GM23338 (cell line): ENCODE data around the gene MAOB. TPM values are rescaled to one million over a fixed set of nuclear protein-coding genes. Genes with fewer than 3 reads are reported as not detected.

Experiments
- ATAC-seq: fragments of 200-7000 bp; cut with Tn5 transposase; 3 replicates; pipeline ENCODE4 v1.9.1; 2020
- DNase-seq: peaks from one replicate; pipeline ENCODE4 v3.0.0-alpha.2; 2015; ENCODE audit warnings: low spot score
- H2AFZ ChIP-seq: fragments of 200-600 bp; sonication (generic); 2 replicates; pipeline ENCODE4 v1.8.0; 2016; ENCODE audit warnings: antibody characterized with exemption, mild to moderate bottlenecking, moderate library complexity
- H3F3A ChIP-seq: fragments of 200-600 bp; sonication (generic); replicated peaks from 2 replicates; pipeline ENCODE4 v1.8.0; 2017; ENCODE audit warnings: antibody characterized with exemption, mixed run types, low read depth
- H3K27ac ChIP-seq: fragments of 200-600 bp; sonication (generic); 2 replicates; pipeline ENCODE4 v1.6.1; 2016; ENCODE audit warnings: low read depth
- H3K27me3 ChIP-seq: fragments of 200-600 bp; sonication (generic); 2 replicates; pipeline ENCODE4 v1.8.0; 2016; ENCODE audit warnings: mild to moderate bottlenecking, mixed run types, moderate library complexity; ENCODE audit not compliant: insufficient read depth
- H3K36me3 ChIP-seq: fragments of 200-600 bp; sonication (generic); 2 replicates; pipeline ENCODE4 v1.8.0; 2016; ENCODE audit warnings: mild to moderate bottlenecking; ENCODE audit not compliant: insufficient read depth
- H3K4me1 ChIP-seq: fragments of 200-600 bp; sonication (generic); 2 replicates; pipeline ENCODE4 v1.8.0; 2016; ENCODE audit warnings: mild to moderate bottlenecking, moderate library complexity; ENCODE audit not compliant: insufficient read depth
- H3K4me2 ChIP-seq: fragments of 200-600 bp; sonication (generic); 2 replicates; pipeline ENCODE4 v1.7.1; 2017; ENCODE audit warnings: mixed run types
- H3K4me3 ChIP-seq: fragments of 200-600 bp; sonication (generic); 2 replicates; pipeline ENCODE4 v1.6.1; 2016; ENCODE audit warnings: mixed run types
- H3K79me2 ChIP-seq: fragments of 200-600 bp; sonication (generic); replicated peaks from 2 replicates; pipeline ENCODE4 v1.8.0; 2017; ENCODE audit warnings: mild to moderate bottlenecking; ENCODE audit not compliant: insufficient read depth
- H3K9me2 ChIP-seq: fragments of 200-600 bp; sonication (generic); 2 replicates; pipeline ENCODE4 v1.8.0; 2017; ENCODE audit not compliant: insufficient read depth
- H4K20me1 ChIP-seq: fragments of 200-600 bp; sonication (generic); replicated peaks from 2 replicates; pipeline ENCODE4 v1.8.0; 2017; ENCODE audit warnings: mild to moderate bottlenecking; ENCODE audit not compliant: insufficient read depth
- H3K27ac Mint-ChIP-seq: 2 replicates; pipeline ENCODE4 v1.8.0; 2020; ENCODE audit warnings: inconsistent platforms, mild to moderate bottlenecking, moderate library complexity, mixed read lengths
- H3K27me3 Mint-ChIP-seq: 3 replicates; pipeline ENCODE4 v1.8.0; 2022; ENCODE audit warnings: low read depth, mild to moderate bottlenecking, moderate library complexity, mixed read lengths, inconsistent platforms; ENCODE audit not compliant: insufficient read depth, poor library complexity
- H3K36me3 Mint-ChIP-seq: 3 replicates; pipeline ENCODE4 v1.8.0; 2021; ENCODE audit warnings: low read depth, mild to moderate bottlenecking, inconsistent platforms, moderate library complexity, mixed read lengths
- H3K4me1 Mint-ChIP-seq: 3 replicates; pipeline ENCODE4 v1.8.0; 2020; ENCODE audit warnings: mild to moderate bottlenecking, inconsistent platforms, mixed read lengths
- H3K4me3 Mint-ChIP-seq: 3 replicates; pipeline ENCODE4 v1.8.0; 2021; ENCODE audit warnings: moderate library complexity, mild to moderate bottlenecking, inconsistent platforms, mixed read lengths
- H3K9me3 Mint-ChIP-seq: 3 replicates; pipeline ENCODE4 v1.8.0; 2020; ENCODE audit warnings: moderate library complexity, mild to moderate bottlenecking, inconsistent platforms, mixed read lengths
- CREB1 ChIP-seq: fragments of 250-450 bp; sonication (Bioruptor Pico); IDR thresholded peaks from 2 replicates; pipeline ENCODE4 v1.5.0; 2020; ENCODE audit warnings: low read depth, mild to moderate bottlenecking, moderate library complexity
- CTCF ChIP-seq, 2 experiments: fragments of 200-600 bp in 1 of 2; sonication (generic) in 1 of 2; conservative IDR thresholded peaks; 2 replicates each; pipeline versions ENCODE4 v1.5.1 to v1.6.1; 2016 to 2017; ENCODE audit warnings: antibody characterized with exemption in 2 of 2, low read depth in 2 of 2, mild to moderate bottlenecking in 2 of 2, moderate library complexity in 1 of 2
- ETS1 ChIP-seq: IDR thresholded peaks from 2 replicates; pipeline ENCODE4 v1.6.1; 2016; ENCODE audit warnings: antibody characterized with exemption
- JUNB ChIP-seq: IDR thresholded peaks from one replicate; pipeline ENCODE4 v1.6.1; 2016; ENCODE audit warnings: antibody characterized with exemption; ENCODE audit not compliant: unreplicated experiment
- POLR2AphosphoS5 ChIP-seq: IDR thresholded peaks from 2 replicates; pipeline ENCODE4 v1.6.1; 2016; ENCODE audit warnings: antibody characterized with exemption, low read depth
- STAT1 ChIP-seq: IDR thresholded peaks from one replicate; pipeline ENCODE4 v1.6.1; 2016; ENCODE audit warnings: antibody characterized with exemption; ENCODE audit not compliant: unreplicated experiment
- ZNF114 ChIP-seq: fragments of 250-450 bp; sonication (Bioruptor Pico); IDR thresholded peaks from 2 replicates; pipeline ENCODE4 v1.5.0; 2020; ENCODE audit warnings: mild to moderate bottlenecking, moderate library complexity
- ZNF331 ChIP-seq: fragments of 250-450 bp; sonication (Bioruptor Pico); IDR thresholded peaks from 2 replicates; pipeline ENCODE4 v1.5.0; 2020; ENCODE audit warnings: low read depth, mild to moderate bottlenecking, moderate library complexity
- ZNF462 ChIP-seq: fragments of 250-450 bp; sonication (Bioruptor Pico); IDR thresholded peaks from 2 replicates; pipeline ENCODE4 v1.5.0; 2020; ENCODE audit warnings: mild to moderate bottlenecking, moderate library complexity
- polyA plus RNA-seq: library from polyadenylated mRNA; unstranded; fragments of >200 nt; fragmentation: Nextera tagmentation; extraction: Ambion mirVana; gene quantifications from 2 replicates; pipeline ENCODE4 v1.2.1, GENCODE V29; 2016
- total RNA-seq: library from RNA; depleted of rRNA; stranded (reverse); fragments of >200 nt; shearing (Covaris generic); gene quantifications from 2 replicates; pipeline ENCODE4 v1.2.3, GENCODE V29; 2014

Gene MAOB
- total and polyA plus RNA-seq, 2 experiments from 2014 or later = 1.0 to 1.3 TPM

- Histone ChIP-seq H2AFZ (no peak overlapping the region), H3K27ac (no peak overlapping the region), H3K9me2 (no peaks in the 10 kb centered on the region), H3K4me3 (no peak overlapping the region), H3F3A (no peaks in the 10 kb centered on the region), H3K4me1 (no peaks in the 10 kb centered on the region), H3K4me2 (no peak overlapping the region), H3K79me2 (no peaks in the 10 kb centered on the region), H3K27me3 (no peaks in the 10 kb centered on the region), H4K20me1 (no peaks in the 10 kb centered on the region), H3K36me3 (no peaks in the 10 kb centered on the region)
- TF ChIP-seq ZNF114 (CRISPR knock-in tag) = no peak
- no peak for TF ChIP-seq ZNF331 (CRISPR knock-in tag)
- no peak for TF ChIP-seq CTCF (conservative IDR thresholded peaks at IDR 0.05; ENCODE audit: low read depth in 2 of 2)
- no peak for DNase-seq
- H3K4me1 Mint-ChIP-seq = peaks cover 12% of the 10 kb centered on the region
- ATAC-seq = no peak
- H3K9me3 Mint-ChIP-seq = no peaks in the 10 kb centered on the region
- no peaks in the 10 kb centered on the region for H3K36me3 Mint-ChIP-seq
- H3K27me3 Mint-ChIP-seq = peaks cover 1% of the 10 kb centered on the region
- H3K4me3 Mint-ChIP-seq = no peak overlapping the region
- H3K27ac Mint-ChIP-seq = no peak overlapping the region
Observed at GRCh38 chrX:43898406-43899035, 16.3 kb upstream of the MAOB start.

- Histone ChIP-seq H3K4me2 (no peak overlapping the region), H3K27ac (no peak overlapping the region), H3K9me2 (no peaks in the 10 kb centered on the region), H3K36me3 (no peaks in the 10 kb centered on the region), H3F3A (no peaks in the 10 kb centered on the region), H3K4me3 (no peak overlapping the region), H3K27me3 (no peaks in the 10 kb centered on the region), H4K20me1 (no peaks in the 10 kb centered on the region), H3K79me2 (no peaks in the 10 kb centered on the region), H3K4me1 (no peaks in the 10 kb centered on the region), H2AFZ (no peak overlapping the region)
- Mint-ChIP-seq H3K9me3 (no peaks in the 10 kb centered on the region), H3K4me1 (peaks cover 12% of the 10 kb centered on the region), H3K4me3 (no peak overlapping the region), H3K27ac (no peak overlapping the region), H3K27me3 (peaks cover 1% of the 10 kb centered on the region), H3K36me3 (no peaks in the 10 kb centered on the region)
- TF ChIP-seq STAT1 = no peak
- no peak for TF ChIP-seq JUNB
- TF ChIP-seq ETS1 = no peak
- TF ChIP-seq CREB1 (CRISPR knock-in tag) = no peak
- TF ChIP-seq ZNF331 (CRISPR knock-in tag) = no peak
- TF ChIP-seq ZNF462 = no peak
- no peak for TF ChIP-seq POLR2AphosphoS5
- ATAC-seq = no peak
- no peak for DNase-seq
Observed at GRCh38 chrX:43897290-43897689, 15.0 kb upstream of the MAOB start.
